Panc1 (cell line): ENCODE data around the gene FAM20B.

Experiments used
- POLR2AphosphoS5 ChIP-seq: IDR thresholded peaks from 2 replicates; pipeline ENCODE4 v1.6.1; 2012; ENCODE audit warnings: mild to moderate bottlenecking, low read depth, low read length, moderate library complexity
- TF ChIP-seq, protein P1 (sequence below), 2 experiments: IDR thresholded peaks; 2 replicates each; pipeline ENCODE4 v1.6.1; 2011 to 2012; ENCODE audit warnings: low read depth in 2 of 2, control low read depth in 1 of 2, low read length in 1 of 2, mild to moderate bottlenecking in 1 of 2, moderate library complexity in 1 of 2; ENCODE audit not compliant: insufficient read depth in 1 of 2
- TF ChIP-seq, protein P2 (sequence below): fragments of 450-650 bp; IDR thresholded peaks from 2 replicates; pipeline ENCODE4 v1.5.1; 2017; ENCODE audit warnings: mild to moderate bottlenecking

DNA sequence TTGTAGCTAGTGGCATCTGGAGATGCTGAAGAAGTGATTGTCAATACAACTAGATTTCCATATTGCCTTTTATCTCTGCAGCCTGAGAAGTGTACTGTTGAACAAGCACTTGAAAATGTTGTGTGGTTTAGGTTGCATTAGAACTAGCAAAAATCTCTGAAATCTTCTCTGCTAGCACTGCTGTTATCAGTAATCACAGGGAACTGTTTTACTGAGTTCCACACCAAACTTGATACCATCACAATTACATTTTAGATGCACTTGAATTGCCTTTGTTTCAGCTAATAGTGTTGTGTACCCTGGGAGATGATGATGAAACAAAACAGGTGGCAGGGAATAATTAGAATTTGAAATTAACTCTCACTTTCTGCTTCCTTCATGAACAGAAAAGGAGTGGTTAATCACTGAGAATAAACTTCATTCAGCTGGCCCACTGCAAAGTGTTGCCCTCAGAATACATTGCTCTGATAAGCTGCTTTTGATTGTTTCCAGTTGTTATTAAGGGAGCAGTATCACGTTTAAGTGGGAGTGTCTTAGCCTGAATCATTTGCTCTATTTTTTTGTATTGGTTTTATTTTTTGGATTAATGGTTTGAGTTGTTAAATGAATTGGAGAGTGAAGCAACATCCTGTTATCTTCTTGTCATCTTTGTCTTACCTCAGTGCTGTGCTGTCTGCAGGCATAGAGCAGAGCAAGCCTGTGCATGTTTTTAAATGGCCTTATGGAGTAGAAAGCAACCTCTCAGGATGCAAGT lies 13.0 kb downstream of the FAM20B start:
- no peak for TF ChIP-seq POLR2AphosphoS5
- TF ChIP-seq, protein P1, sequence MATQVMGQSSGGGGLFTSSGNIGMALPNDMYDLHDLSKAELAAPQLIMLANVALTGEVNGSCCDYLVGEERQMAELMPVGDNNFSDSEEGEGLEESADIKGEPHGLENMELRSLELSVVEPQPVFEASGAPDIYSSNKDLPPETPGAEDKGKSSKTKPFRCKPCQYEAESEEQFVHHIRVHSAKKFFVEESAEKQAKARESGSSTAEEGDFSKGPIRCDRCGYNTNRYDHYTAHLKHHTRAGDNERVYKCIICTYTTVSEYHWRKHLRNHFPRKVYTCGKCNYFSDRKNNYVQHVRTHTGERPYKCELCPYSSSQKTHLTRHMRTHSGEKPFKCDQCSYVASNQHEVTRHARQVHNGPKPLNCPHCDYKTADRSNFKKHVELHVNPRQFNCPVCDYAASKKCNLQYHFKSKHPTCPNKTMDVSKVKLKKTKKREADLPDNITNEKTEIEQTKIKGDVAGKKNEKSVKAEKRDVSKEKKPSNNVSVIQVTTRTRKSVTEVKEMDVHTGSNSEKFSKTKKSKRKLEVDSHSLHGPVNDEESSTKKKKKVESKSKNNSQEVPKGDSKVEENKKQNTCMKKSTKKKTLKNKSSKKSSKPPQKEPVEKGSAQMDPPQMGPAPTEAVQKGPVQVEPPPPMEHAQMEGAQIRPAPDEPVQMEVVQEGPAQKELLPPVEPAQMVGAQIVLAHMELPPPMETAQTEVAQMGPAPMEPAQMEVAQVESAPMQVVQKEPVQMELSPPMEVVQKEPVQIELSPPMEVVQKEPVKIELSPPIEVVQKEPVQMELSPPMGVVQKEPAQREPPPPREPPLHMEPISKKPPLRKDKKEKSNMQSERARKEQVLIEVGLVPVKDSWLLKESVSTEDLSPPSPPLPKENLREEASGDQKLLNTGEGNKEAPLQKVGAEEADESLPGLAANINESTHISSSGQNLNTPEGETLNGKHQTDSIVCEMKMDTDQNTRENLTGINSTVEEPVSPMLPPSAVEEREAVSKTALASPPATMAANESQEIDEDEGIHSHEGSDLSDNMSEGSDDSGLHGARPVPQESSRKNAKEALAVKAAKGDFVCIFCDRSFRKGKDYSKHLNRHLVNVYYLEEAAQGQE (IDR thresholded peaks at IDR 0.05; ENCODE audit: insufficient read depth in 1 of 2, low read depth in 2 of 2, low read length in 1 of 2): no peak
- TF ChIP-seq, protein P2, sequence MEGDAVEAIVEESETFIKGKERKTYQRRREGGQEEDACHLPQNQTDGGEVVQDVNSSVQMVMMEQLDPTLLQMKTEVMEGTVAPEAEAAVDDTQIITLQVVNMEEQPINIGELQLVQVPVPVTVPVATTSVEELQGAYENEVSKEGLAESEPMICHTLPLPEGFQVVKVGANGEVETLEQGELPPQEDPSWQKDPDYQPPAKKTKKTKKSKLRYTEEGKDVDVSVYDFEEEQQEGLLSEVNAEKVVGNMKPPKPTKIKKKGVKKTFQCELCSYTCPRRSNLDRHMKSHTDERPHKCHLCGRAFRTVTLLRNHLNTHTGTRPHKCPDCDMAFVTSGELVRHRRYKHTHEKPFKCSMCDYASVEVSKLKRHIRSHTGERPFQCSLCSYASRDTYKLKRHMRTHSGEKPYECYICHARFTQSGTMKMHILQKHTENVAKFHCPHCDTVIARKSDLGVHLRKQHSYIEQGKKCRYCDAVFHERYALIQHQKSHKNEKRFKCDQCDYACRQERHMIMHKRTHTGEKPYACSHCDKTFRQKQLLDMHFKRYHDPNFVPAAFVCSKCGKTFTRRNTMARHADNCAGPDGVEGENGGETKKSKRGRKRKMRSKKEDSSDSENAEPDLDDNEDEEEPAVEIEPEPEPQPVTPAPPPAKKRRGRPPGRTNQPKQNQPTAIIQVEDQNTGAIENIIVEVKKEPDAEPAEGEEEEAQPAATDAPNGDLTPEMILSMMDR: no peak
